H1 (cell line): ENCODE measurements around the gene SERAC1. TPM values are rescaled to one million over a fixed set of nuclear protein-coding genes. Genes with fewer than 3 reads are reported as not detected.

ENCODE experiments used
- BCL11A ChIP-seq, 2 experiments: IDR thresholded peaks; one replicate each; pipeline ENCODE4 v1.6.1; 2011; ENCODE audit warnings: low read depth in 2 of 2, low read length in 2 of 2, mild to moderate bottlenecking in 2 of 2
- CREB1 ChIP-seq: IDR thresholded peaks from 2 replicates; pipeline ENCODE4 v1.6.1; 2012; ENCODE audit warnings: inconsistent platforms
- CTBP2 ChIP-seq: IDR thresholded peaks from 2 replicates; pipeline ENCODE4 v1.7.0; 2011; ENCODE audit warnings: borderline replicate concordance, mild to moderate bottlenecking, moderate library complexity, mixed read lengths, low read length; ENCODE audit not compliant: insufficient read depth, insufficient read length
- GTF2F1 ChIP-seq: IDR thresholded peaks from 2 replicates; pipeline ENCODE4 v1.6.1; 2012; ENCODE audit warnings: low read depth, low read length, improper control_type of control experiment, borderline replicate concordance
- MAFK ChIP-seq: IDR thresholded peaks from 2 replicates; pipeline ENCODE4 v1.6.1; 2012; ENCODE audit warnings: low read depth, mild to moderate bottlenecking, improper control_type of control experiment, low read length
- SAP30 ChIP-seq: fragments of 300-600 bp; sonication (generic); IDR thresholded peaks from 2 replicates; pipeline ENCODE4 v1.7.1; 2012; ENCODE audit warnings: low read length, moderate library complexity, mild to moderate bottlenecking, inconsistent platforms; ENCODE audit not compliant: insufficient read depth, insufficient replicate concordance
- SIX5 ChIP-seq: IDR thresholded peaks from 2 replicates; pipeline ENCODE4 v1.6.1; 2011; ENCODE audit warnings: mild to moderate bottlenecking, low read depth, low read length
- SP2 ChIP-seq: IDR thresholded peaks from 2 replicates; pipeline ENCODE4 v1.6.1; 2012; ENCODE audit warnings: mild to moderate bottlenecking, low read length, inconsistent platforms
- polyA plus RNA-seq, 7 experiments: library from polyadenylated mRNA; depleted of rRNA in 3 of 7; stranded (reverse) in 5 of 7; unstranded in 2 of 7; fragments of >200 nt in 5 of 7; fragments of 200-250 nt in 2 of 7; gene quantifications; 1 replicate in 5 of 7; 2 replicates in 1 of 7; 4 replicates in 1 of 7; pipeline versions ENCODE4 v1.2.1 to v1.2.3, GENCODE V29; 2011 to 2013; ENCODE audit warnings: missing spikeins in 2 of 7, mixed read lengths in 2 of 7
- total RNA-seq: library from RNA; stranded (reverse); fragmentation: NEBNext Ultra II Directional; extraction: Animal tissue kit (Norgen Biotek cat#: 25700); gene quantifications from 2 replicates; pipeline ENCODE4 v1.2.1, GENCODE V29; 2021

SERAC1 gene
- total and polyA plus RNA-seq, 2 of the 8 experiments (the other 6 are each of a cell fraction or from before 2014, with no cell fraction given) = 7.3 to 9.0 TPM

GRCh38 chr6:158063736-158064135 is 104.3 kb downstream of the SERAC1 start (continued):
- TF ChIP-seq CTBP2 (no peak), CREB1 (no peak), GTF2F1 (no peak), MAFK (no peak), BCL11A (IDR thresholded peaks at IDR 0.05; ENCODE audit: low read depth in 2 of 2, low read length in 2 of 2) (no peak), SIX5 (no peak), SAP30 (no peak), SP2 (no peak)
- TF ChIP-seq, all 59 proteins: peak for 0
